Renal cortex interstitium (tissue), 11 donors: ENCODE results near the gene CNTLN. TPM values are rescaled to one million over a fixed set of nuclear protein-coding genes. Genes with fewer than 3 reads are reported as not detected.
"Not testable (repeated sequence)": the region's sequence is repeated elsewhere in the genome, so short reads cannot be mapped to it uniquely, and the experiment has no call there.

Experiments
- DNase-seq, 11 donors: peaks; one replicate each; pipeline ENCODE4 v3.0.0-alpha.2; 2013; ENCODE audit warnings: low read depth in 9 of 11, low spot score in 4 of 11; ENCODE audit errors: extremely low read depth in 1 of 11
- polyA plus RNA-seq, 3 donors: library from polyadenylated mRNA; unstranded; fragments of 120-200 nt; gene quantifications; one replicate each; pipeline ENCODE4 v1.2.1, GENCODE V29; 2013; ENCODE audit not compliant: insufficient read length in 3 of 3

CNTLN gene
- polyA plus RNA-seq, 3 donors, result 11.3 to 16.3 (median 12.2) TPM

DNA sequence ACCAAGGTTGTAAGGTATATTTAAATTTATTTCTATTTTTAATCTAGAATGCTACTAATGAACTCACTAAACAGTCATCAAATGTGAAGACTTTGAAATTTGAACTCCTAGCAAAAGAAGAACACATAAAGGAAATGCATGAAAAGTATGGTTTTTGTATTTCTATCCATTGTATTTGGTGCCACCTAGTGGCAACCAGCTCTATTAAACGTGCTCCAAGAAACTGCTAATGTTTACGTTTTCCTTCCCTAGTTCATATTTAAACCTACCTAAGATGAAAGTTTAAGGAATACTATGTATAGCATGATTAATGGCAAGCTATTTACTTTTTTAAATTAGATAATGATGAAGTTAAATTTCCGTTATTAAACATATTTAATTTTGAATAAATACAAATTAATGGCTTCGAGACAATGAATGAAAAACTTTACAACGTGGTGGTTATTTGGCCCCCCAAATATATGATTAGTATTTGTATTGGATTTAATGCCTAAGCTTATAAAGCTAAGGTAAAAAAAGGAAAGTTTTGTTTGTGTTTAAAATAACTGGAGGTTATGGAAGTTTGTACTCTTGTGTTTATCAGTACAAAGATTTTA, 328.1 kb downstream of the CNTLN start:
- peak; percentile 28 to 74 (median 42) for DNase-seq

DNA sequence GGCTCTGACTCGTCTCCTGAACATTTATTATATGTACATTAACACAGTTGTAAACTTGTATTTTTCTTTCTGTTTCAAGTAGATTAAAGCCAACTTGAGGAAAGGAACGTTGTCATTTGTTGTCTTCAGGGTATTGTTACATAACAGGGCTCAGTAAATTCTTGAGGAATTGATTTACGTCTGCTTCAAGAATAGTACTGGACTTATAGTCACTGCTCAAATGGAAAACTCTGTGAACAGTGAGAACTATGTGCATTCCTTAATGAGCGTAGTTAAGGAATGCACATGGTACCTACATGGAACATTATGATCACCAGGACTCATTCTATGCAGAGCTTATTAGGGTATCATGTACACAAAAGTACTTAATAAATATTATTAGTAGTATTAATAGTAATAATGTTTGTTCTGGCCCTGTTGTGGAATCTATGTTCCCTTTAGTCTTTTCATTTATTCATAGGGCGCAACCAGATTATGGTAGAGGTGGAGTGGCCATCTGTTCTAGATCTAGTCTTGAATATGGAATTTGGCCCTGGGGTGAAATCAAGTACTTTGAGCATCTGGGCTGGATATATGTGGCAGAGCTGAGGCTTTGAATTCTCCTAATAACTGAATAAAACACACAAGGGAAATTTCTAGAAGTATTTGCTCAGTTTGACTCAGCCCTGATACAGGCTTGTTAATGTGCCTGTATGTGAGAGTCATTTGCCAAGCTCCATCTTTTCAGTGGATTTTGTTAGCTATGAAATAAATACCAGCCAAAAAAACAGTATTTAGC, 335.4 kb downstream of the CNTLN start:
- DNase-seq, result no peak

DNA sequence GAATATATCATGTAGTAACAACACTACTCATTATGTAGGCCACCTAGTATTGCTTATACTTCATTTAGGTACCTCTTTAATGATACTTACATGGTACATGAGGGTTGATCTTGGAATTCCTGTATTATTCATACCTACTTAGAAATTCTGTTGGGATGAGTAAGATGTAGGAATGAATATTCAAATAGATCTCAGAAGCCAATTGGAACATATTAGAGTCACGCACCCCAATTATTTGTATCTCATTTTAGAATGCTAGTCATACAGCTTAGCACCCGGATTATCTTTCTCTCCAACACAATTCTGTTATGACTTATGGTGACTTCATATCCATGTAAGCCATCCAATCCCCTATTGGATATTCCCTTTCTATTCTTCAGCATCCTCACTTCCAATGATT, 337.3 kb downstream of the CNTLN start:
- no peak for DNase-seq

DNA sequence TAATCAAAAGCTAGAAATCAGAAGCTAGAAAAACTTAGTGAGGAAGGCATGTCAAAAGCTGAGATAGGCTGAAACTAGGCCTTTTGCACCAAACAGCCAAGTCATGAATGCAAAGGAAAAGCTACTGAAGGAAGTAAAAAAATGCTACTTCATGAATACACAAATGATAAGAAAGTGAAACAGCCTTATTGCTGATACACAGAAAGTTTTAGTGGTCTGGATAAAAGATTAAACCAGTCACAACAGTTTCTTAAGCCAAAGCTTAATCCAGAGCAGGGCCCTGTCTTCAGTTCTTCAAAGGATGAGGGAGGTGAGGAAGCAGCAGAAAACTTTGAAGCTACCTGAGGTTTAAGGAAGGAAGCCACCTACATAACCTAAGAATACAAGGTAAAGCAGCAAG, 341.6 kb downstream of the CNTLN start:
- no peak for DNase-seq

DNA sequence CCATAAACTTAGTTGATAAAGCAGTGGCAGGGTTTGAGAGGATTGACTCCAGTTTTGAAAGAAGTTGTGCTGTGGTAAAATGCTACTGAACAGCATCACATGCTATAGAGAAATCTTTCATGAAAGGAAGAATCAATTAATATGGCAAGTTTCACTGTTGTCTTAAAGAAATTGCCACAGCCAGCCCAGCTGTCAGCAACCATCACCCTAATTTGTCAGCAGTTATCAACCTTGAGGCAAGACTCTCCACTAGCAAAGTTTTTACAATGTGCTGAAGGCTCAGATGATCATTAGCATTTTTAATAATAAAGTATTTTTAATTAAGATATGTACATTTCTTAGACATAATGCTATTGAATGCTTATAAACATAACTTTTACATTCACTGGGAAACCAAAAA, 343.0 kb downstream of the CNTLN start:
- DNase-seq, result no peak

DNA sequence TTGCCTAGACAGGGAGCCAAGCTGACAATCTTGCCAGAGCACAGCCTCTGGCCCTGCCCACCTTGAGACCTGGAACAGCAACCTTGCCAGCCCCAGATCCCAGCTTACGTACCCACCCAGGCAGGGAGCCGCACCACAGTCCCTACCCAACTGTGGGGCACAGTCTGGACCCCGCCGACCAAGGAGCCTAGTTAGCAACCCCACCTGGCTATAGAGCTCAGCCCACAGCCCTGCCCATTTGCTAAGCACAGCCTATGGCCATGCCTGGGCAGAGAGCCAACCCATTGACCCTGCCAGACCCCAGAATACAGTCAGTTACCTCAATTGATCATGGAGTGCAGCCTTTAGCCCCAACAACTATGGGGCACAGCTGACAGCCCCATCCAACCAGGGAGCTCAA, 346.1 kb downstream of the CNTLN start:
- DNase-seq, result no peak

DNA sequence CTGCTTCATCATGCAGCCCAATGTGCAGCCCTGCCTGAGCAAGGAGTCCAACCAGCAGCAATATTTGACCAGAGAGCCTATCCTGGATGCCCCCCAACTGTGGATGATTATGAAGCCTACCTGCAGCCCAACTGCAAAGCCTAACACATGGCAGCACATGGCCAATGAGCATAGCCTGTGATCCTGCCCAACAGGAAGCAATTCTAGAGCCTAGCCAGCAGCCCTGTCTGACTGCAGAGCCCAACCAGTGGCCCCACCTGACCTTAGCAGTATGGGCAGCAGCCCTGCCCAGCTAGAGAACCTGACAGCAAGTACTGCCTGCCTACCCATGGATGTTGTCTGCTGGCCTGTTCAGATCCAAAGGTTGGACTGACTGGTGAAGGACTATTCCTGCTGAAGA, 346.7 kb downstream of the CNTLN start:
- no peak for DNase-seq

DNA sequence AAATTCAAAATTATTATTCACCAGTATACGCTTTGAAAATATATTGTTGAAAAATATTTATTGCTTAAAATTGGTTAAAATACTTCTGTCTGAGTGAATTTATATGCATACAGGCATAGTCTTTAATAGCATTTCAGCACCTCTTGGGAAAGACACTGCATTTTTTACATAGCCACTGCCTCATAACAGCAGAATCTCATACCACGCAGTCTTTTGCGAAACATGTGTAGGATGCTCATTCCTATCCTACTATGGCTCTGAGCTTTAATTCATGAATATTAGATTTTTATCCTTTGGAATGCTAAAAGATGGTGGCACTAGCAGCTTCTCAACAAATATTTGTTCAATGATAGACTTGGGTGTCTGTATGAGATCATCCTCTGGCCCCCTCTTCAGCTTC, 350.1 kb downstream of the CNTLN start:
- no peak for DNase-seq

DNA sequence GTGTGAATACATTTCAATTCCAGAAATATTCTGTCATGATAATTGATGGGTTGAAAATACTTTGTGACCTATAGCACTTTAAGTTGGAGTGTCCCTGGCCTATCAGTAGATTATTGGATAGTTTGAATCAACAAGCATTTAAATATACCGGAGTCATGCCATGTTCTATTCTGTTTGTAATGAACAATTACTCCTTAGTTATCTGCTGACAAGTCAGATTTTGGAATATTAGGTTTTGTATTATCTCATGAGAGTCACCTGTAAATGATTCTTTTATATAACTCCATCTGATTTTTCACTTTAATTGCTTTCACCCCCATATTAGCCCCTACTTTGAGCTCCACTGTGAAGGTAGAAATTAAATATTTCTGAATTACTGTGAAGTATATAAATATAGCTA, 351.6 kb downstream of the CNTLN start:
- no peak for DNase-seq

DNA sequence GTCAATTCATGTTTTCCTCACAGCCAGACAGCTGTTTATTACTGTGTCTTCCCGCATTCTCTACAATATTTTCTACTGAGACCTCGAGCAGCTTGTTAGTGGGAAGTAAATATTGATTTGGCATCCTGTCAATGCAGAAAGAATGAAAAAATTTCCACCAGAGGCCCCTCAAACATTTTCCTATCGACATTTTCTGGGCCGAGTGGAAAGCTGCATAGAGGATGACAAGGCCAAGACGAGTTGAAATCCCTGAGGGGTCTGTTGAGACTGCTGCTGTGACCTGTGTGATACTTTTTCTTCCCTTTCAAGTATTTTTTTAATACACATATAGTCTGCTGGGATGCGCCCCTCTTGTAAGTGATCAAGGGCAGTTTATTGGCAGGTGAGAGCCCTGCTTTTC, 352.6 kb downstream of the CNTLN start:
- no peak for DNase-seq

DNA sequence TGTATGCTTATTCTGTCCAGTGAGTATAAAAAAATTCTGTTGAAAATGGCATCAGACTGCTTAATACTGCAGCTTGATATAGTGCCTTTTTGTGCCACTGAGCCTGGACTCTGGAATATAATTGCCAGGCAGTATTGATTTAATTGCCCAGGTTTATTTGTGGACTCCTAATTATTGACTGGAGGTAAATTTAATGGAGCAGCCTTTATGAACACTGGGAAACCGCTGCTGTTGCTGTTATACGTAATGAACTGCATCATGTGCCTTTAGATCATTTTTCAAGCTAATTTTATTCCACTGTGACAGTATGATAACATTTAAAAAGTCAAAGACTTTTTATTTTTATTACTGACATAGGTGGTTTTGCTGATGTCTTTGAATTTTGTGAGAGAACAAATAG, 353.8 kb downstream of the CNTLN start:
- no peak for DNase-seq

DNA sequence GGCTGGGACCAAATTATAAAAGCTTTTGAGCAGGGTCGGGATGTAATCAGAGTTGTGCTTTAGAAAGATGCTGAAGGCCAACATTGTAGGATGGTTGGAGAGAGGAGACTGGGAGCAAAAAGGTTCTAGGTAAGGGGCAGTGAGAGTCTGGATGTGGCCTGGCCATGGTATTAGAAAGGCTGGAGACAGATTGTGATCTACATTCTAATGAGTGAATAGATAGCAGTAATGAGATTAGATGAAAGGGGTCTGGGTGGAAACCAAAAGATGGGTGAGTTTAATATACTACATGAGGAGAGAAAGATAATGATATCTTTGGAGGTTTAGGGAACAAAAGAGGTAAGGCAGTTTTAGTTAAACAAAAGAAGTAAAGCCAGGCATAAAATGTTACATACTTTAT, 355.3 kb downstream of the CNTLN start:
- no peak for DNase-seq

DNA sequence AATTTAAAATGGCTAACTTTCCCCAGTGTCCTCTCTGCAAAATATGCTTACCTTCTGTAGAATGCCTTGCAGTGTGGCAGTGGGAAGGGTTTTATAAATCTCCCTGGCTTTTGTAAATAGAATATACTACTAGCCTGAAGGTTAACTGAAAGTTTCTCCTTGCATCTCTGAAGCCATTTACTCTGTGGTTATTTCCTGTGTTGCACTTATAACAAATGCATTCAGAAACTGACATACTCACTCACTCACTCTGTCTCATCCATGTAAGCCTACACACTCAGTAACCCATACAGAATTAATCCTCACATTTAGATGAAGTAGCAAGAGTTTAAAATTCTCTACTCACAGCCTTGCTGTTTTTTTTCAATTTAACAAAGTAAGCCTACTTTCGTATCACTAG, 356.9 kb downstream of the CNTLN start:
- DNase-seq, result no peak

DNA sequence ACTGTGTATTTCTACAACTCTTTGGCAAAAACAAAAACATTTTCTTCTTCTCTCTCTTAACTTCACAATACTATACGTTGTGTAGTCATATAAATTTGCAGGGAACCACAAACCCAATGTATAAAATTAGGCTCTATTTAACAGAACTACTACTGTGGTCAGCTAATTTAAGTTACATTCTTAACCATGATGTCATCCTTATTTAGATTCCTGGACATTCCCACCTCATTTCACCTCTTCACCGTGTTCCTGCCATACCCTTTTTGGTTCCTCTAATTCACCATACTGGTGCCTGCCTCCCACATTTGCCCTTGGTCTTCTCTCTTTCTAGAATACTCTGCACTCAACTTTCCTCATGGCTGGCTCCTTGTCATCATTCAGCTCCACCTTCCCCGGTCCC, 368.4 kb downstream of the CNTLN start:
- DNase-seq, result no peak

DNA sequence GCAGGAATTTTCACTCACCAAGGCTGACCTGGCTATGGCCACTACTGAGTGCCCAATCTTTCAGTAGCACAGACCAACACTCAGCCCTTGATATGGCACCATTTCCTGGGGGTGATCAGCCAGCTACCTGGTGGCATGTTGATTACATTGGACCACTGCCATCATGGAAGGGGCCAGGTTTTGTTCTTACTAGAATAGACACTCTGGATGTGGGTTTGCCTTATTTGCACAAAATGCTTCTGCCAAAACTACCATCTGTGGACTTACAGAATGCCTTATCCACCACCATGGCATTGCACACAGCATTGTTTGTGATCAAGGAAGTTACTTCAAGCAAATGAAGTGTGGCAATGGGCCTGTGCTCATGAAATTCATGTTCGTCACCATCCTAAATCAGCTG, 374.3 kb downstream of the CNTLN start:
- no peak for DNase-seq

DNA sequence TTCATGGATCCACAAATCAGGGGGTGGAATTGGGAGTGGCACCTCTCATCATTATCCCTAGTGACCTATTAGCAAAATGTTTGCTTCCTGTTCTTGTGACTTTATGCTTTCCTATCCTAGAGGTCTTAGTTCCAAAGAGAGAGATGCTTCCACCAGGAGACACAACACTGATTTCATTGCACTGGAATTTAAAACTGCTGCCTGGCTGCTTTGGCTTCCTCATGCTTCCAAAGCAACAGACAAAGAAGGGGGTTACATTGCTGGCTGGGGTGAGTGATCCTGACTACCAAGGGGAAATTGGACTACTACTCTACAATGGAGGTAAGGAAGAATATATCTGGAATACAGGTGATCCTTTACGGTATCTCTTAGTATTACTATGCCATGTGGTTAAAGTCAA, 374.9 kb downstream of the CNTLN start:
- no peak for DNase-seq

DNA sequence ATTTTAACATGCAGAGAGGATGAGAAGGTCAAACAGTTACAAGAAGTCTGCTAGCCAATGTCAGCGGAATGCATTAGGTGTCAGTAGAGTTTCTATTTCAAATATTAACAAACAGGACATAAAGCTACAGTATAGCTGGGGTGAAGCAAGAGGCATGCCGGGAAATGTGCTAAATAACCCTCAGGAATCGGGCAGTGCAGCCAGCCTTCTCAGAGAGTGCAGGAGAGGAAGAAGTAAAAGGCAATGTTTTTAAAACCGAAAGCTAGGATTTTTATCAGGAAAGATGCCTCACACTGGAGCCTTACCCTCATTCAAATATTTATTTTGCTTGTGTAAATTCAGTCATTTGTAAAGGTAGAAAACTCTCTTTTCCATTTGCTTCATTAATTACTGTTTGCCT, 384.9 kb downstream of the CNTLN start:
- peak in 2 of 11 donors; percentile 4 to 11 for DNase-seq

DNA sequence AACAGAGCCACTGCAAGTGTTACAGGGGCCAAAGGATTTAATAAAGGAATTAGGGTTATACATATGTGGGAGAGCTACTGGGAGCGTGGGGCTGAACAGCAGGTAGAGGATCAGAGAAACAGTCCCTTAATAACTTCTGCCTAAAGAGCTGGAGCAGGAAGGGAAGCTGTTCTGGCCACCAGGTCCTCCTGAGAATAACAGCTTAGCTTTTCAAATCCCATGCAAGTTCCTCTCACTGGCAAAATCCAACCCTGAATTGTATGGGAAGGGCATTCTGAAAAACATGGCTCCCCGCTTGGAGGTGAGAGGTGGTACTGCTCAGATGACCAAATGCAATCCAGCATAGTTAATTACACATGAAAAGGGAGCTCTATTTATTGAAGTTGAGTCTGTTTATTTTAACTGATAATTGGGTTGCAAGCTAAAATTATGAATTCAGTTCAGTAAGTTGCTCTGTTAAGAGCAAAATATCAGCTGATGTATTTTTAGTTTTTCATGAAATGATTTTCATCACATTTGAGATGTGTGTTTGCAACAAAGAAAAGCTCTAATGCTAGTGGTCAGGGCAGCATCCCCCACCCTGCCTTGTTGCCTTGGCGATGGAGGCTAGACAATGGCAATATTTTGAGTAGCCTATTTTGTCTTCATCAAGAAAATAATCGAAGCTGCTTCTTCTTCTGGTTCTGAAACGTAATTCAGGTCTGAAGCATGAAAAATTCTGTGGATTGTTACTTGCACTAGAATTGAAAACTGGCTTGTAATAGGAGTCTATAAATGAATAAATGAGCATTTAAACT, 385.6 kb downstream of the CNTLN start:
- no peak for DNase-seq

DNA sequence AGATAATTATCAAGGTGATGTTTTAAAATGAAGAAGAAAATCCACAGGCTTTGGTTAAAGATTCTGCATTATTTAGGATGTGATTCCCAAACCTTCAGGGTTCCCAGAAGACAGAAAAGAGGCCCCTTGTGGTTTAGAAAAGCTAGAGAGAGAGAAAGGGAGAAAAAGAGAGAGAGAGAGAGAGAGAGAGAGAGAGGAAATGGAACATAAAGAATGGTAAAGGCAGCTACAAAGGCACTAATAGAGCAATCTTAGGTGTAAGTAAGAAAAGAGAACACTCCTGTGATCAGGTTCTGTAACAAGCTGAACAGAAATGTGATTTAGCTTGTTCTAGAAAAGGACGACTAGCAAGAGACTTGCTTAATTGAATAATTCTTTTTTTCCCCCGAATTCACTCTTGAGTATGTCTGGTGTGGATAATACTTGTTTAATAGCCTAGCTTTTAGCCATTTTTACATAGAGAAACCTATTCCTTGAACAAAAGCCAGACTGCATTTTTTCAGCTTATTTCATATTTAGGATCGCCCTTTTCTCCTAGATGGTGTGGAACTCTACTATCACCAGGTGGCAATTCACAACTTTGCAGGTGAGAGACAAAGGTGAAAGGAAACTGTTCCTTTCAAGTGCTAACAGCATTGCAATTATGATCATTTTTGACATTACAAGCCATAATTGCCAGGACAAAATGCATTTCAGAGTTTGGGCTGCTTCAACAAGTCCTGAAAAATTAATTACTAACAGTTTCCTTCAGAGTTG, 386.4 kb downstream of the CNTLN start:
- no peak for DNase-seq

DNA sequence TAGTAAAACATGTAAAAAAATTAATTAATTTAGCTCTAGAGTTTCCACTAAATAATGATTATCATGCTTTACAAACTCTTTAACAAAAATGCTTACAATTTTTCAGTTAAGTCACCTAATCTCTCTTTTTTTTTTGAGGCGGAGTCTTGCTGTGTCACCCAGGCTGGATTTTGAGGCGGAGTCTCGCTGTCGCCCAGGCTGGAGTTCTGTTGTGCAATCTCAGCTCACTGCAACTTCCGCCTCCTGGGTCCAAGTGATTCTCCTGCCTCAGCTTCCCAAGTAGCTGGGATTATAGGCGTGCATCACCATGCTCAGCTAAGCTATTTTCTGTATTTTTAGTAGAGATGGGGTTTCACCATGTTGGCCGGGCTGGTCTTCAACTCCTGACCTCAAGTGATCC, 391.9 kb downstream of the CNTLN start:
- DNase-seq, result not testable (repeated sequence)
